K562 (cell line): ENCODE results near the gene ARFIP2.
A peak's percentile ranks its signal among the peaks of the same experiment; 100 is the strongest.

Experiments used
- CREB1 ChIP-seq, 2 experiments: sonication (generic) in 1 of 2; formaldehyde crosslinking in 1 of 2; IDR thresholded peaks; 2 replicates each; pipeline versions ENCODE4 v1.6.1 to v1.8.0; 2012 to 2022; ENCODE audit warnings: inconsistent platforms in 1 of 2, mild to moderate bottlenecking in 1 of 2, missing genetic modification reagents in 1 of 2, moderate library complexity in 1 of 2
- KLF10 ChIP-seq: fragments of 250-450 bp; sonication (Bioruptor Pico); IDR thresholded peaks from 2 replicates; pipeline ENCODE4 v1.6.1; 2021; ENCODE audit warnings: matching md5 sums
- SMAD3 ChIP-seq: fragments of 450-650 bp; formaldehyde crosslinking; conservative IDR thresholded peaks from 2 replicates; pipeline ENCODE4 v1.4.0; 2020; ENCODE audit warnings: mild to moderate bottlenecking
- ZNF354B ChIP-seq: fragments of 250-450 bp; sonication (Bioruptor Pico); IDR thresholded peaks from 2 replicates; pipeline ENCODE4 v1.4.0; 2020
- ZNF511 ChIP-seq: sonication (generic); formaldehyde crosslinking; IDR thresholded peaks from 2 replicates; pipeline ENCODE4 v1.8.0; 2022; ENCODE audit warnings: mild to moderate bottlenecking, missing genetic modification reagents
- TF ChIP-seq, protein P1 (sequence below): sonication (generic); formaldehyde crosslinking; IDR thresholded peaks from 2 replicates; pipeline ENCODE4 v1.9.0; 2022; ENCODE audit warnings: mild to moderate bottlenecking, missing genetic modification reagents
- TF ChIP-seq, protein P2 (sequence below), 3 experiments: IDR thresholded peaks in 2 of 3; conservative IDR thresholded peaks in 1 of 3; 2 replicates each; pipeline ENCODE4 v1.5.1; 2011 to 2012; ENCODE audit warnings: low read length in 3 of 3, mild to moderate bottlenecking in 3 of 3, control low read depth in 2 of 3, improper control_type of control experiment in 1 of 3, inconsistent platforms in 1 of 3, low read depth in 1 of 3, mixed read lengths in 1 of 3, moderate library complexity in 1 of 3; ENCODE audit not compliant: insufficient read depth in 2 of 3

DNA sequence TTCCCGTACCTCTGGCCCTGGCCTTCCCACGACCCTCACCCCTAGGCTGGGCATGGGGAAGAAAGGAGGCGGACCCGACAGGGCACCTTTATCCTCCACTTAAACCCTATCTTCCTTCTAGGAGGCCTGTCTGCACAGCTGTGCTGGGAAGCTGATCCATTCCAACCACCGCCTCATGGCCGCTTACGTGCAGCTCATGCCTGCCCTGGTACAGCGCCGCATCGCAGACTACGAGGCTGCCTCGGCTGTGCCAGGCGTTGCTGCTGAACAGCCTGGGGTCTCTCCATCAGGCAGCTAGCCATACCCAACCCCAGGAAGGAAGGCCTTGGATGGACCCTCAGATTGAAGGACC lies 769 bp upstream of the ARFIP2 start:
- 0 out of 2 replicates have a peak, but pooled peaks have one; percentile 12 for TF ChIP-seq KLF10 (CRISPR knock-in tag)
- TF ChIP-seq, protein P1, sequence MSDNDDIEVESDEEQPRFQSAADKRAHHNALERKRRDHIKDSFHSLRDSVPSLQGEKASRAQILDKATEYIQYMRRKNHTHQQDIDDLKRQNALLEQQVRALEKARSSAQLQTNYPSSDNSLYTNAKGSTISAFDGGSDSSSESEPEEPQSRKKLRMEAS (CRISPR knock-in tag): no peak; the same call in 1 of the 2 replicates
- TF ChIP-seq SMAD3 (CRISPR knock-in tag): no peak
- TF ChIP-seq ZNF354B (CRISPR knock-in tag): no peak
- no peak for TF ChIP-seq CREB1 (IDR thresholded peaks at IDR 0.05)
- no peak for TF ChIP-seq CREB1 (CRISPR knock-in tag; IDR thresholded peaks at IDR 0.05)
- TF ChIP-seq, protein P2, sequence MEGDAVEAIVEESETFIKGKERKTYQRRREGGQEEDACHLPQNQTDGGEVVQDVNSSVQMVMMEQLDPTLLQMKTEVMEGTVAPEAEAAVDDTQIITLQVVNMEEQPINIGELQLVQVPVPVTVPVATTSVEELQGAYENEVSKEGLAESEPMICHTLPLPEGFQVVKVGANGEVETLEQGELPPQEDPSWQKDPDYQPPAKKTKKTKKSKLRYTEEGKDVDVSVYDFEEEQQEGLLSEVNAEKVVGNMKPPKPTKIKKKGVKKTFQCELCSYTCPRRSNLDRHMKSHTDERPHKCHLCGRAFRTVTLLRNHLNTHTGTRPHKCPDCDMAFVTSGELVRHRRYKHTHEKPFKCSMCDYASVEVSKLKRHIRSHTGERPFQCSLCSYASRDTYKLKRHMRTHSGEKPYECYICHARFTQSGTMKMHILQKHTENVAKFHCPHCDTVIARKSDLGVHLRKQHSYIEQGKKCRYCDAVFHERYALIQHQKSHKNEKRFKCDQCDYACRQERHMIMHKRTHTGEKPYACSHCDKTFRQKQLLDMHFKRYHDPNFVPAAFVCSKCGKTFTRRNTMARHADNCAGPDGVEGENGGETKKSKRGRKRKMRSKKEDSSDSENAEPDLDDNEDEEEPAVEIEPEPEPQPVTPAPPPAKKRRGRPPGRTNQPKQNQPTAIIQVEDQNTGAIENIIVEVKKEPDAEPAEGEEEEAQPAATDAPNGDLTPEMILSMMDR (IDR thresholded peaks at IDR 0.05 in 2 of 3, conservative IDR thresholded peaks at IDR 0.05 in 1 of 3; ENCODE audit: insufficient read depth in 2 of 3, low read depth in 1 of 3, low read length in 3 of 3): no peak
- no peak for TF ChIP-seq ZNF511 (CRISPR knock-in tag)
